Panc1 (cell line): Measurements from ENCODE around the gene TERT.
"Not testable (repeated sequence)": the region's sequence is repeated elsewhere in the genome, so short reads cannot be mapped to it uniquely, and the experiment has no call there.

ENCODE experiments used
- POLR2AphosphoS5 ChIP-seq: IDR thresholded peaks from 2 replicates; pipeline ENCODE4 v1.6.1; 2012; ENCODE audit warnings: mild to moderate bottlenecking, low read depth, low read length, moderate library complexity
- TF ChIP-seq, protein P1 (sequence below): fragments of 450-650 bp; IDR thresholded peaks from 2 replicates; pipeline ENCODE4 v1.5.1; 2017; ENCODE audit warnings: mild to moderate bottlenecking

DNA sequence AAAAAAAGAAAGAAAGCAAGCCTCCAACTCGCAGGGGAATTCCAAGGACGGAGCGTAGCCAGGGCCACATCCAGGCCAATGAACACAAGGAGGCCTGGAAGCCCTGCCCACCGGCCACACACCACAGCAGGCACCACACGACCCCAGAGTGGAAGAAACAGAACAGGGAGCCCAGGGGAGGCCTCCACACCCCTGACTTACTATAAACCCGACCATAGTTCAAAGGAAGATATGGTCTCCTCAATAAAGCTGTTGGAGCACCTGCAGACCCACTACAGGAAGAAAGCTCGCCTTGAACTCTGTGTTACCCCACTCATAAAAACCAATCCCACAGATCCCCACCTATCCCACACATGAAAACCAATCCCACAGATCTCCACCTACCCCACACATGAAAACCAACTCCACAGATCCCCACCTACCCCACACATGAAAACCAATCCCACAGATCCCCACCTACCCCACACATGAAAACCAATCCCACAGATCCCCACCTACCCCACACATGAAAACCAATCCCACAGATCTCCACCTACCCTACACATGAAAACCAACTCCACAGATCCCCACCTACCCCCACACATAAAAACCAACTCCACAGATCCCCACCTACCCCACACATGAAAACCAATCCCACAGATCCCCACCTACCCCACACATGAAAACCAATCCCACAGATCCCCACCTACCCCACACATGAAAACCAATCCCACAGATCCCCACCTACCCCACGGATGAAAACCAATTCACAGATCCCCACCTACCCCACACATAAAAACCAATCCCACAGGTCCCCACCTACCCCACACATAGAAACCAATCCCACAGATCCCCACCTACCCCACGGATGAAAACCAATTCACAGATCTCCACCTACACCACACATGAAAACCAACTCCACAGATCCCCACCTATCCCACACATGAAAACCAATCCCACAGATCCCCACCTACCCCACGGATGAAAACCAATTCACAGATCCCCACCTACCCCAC is 19.2 kb downstream of the TERT start:
- TF ChIP-seq, protein P1, sequence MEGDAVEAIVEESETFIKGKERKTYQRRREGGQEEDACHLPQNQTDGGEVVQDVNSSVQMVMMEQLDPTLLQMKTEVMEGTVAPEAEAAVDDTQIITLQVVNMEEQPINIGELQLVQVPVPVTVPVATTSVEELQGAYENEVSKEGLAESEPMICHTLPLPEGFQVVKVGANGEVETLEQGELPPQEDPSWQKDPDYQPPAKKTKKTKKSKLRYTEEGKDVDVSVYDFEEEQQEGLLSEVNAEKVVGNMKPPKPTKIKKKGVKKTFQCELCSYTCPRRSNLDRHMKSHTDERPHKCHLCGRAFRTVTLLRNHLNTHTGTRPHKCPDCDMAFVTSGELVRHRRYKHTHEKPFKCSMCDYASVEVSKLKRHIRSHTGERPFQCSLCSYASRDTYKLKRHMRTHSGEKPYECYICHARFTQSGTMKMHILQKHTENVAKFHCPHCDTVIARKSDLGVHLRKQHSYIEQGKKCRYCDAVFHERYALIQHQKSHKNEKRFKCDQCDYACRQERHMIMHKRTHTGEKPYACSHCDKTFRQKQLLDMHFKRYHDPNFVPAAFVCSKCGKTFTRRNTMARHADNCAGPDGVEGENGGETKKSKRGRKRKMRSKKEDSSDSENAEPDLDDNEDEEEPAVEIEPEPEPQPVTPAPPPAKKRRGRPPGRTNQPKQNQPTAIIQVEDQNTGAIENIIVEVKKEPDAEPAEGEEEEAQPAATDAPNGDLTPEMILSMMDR, result not testable (repeated sequence)
- not testable (repeated sequence) for TF ChIP-seq POLR2AphosphoS5
